Raji (cell line): Measurements from ENCODE around the gene IGF2R.

Source experiments
- POLR2A ChIP-seq: IDR thresholded peaks from 2 replicates; pipeline ENCODE4 v1.6.1; 2011; ENCODE audit warnings: low read depth, low read length, control low read depth; ENCODE audit not compliant: insufficient read depth

The IGF2R gene

GRCh38 chr6:159945801-159946392 lies 23.0 kb upstream of the IGF2R start:
- no peak for TF ChIP-seq POLR2A

- no peak for TF ChIP-seq POLR2A
These were observed 22.0 kb upstream of the IGF2R start for GRCh38 chr6:159946912-159947311.

GRCh38 chr6:159948199-159948598 lies 20.7 kb upstream of the IGF2R start:
- no peak for TF ChIP-seq POLR2A

GRCh38 chr6:159951772-159952171 lies 17.1 kb upstream of the IGF2R start:
- TF ChIP-seq POLR2A = no peak

- no peak for TF ChIP-seq POLR2A
These were observed 16.4 kb upstream of the IGF2R start for GRCh38 chr6:159952289-159953005.

- no peak for TF ChIP-seq POLR2A
These were observed 15.7 kb upstream of the IGF2R start for GRCh38 chr6:159953091-159953601.

- TF ChIP-seq POLR2A = no peak
These were observed 12.9 kb upstream of the IGF2R start for GRCh38 chr6:159955945-159956361.

GRCh38 chr6:159957071-159957673 lies 11.7 kb upstream of the IGF2R start:
- TF ChIP-seq POLR2A = no peak

GRCh38 chr6:159959165-159959975 lies 9.5 kb upstream of the IGF2R start:
- TF ChIP-seq POLR2A = no peak

GRCh38 chr6:159959976-159960384 lies 8.9 kb upstream of the IGF2R start:
- no peak for TF ChIP-seq POLR2A

GRCh38 chr6:159960485-159960884 lies 8.4 kb upstream of the IGF2R start:
- TF ChIP-seq POLR2A = no peak

- no peak for TF ChIP-seq POLR2A
These were observed 7.4 kb upstream of the IGF2R start for GRCh38 chr6:159961528-159961927.

- TF ChIP-seq POLR2A = no peak
These were observed 5.8 kb upstream of the IGF2R start for GRCh38 chr6:159963111-159963510.

GRCh38 chr6:159964046-159964445 lies 4.8 kb upstream of the IGF2R start:
- no peak for TF ChIP-seq POLR2A

GRCh38 chr6:159966339-159966738 lies 2.5 kb upstream of the IGF2R start:
- no peak for TF ChIP-seq POLR2A
